Mesenteric fat pad (tissue), 1 donor: Measurements from ENCODE around the gene CDK4. TPM values are rescaled to one million over a fixed set of nuclear protein-coding genes. Genes with fewer than 3 reads are reported as not detected.
A peak's percentile ranks its signal among the peaks of the same experiment; 100 is the strongest.

Source experiments
- DNase-seq: peaks from one replicate; pipeline ENCODE4 v3.0.0-alpha.2; 2020; ENCODE audit warnings: low spot score
- total RNA-seq: library from RNA; stranded (reverse); fragmentation: NEBNext Ultra II Directional; extraction: Animal tissue kit (Norgen Biotek cat#: 25700); gene quantifications from one replicate; pipeline ENCODE4 v1.2.1, GENCODE V29; 2021
- donor health status: DM: yes; HTN: yes; CAD: no.

Gene CDK4
- total RNA-seq, 1 donor from 2014 or later: 87.0 TPM

DNA sequence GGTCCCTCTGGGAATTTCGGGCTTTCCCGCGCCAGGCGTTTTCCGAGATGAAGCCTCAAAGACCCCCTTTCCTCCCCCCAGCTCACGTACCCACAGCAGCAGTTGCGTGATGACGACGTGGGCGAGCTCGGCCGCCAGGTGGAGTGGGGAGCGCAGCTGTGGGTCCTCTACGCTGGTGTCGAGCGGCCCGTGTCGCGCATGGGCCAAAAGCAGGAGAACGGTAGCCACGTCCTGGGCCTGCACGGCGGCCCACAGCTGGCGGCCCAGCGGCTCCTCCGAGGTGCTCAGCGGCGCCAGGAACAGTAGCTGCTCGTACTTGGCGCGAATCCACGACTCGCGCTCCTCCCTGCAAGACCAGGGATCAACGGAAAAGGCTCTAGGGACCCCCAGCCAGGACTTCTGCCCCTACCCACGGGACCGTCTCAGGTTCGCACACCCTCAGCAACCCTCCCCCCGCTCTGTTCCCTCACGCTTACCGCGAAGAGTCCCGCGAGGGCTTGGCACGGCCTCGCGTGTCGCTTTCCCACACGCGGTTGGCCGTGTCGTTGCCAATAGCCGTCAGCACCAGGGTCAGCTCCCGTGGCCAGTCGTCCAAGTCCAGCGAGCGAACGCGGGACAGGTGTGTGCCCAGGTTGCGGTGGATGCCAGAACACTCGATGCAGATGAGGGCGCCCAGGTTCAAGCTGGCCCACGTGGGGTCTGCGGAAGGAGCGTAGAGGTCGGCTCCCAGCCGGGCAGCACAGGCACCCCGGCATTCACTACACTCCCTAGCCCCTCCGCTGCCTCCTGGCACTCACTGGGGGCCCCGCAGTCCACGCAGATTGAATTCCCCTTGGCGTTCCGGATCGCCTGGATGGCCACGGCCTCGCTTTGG lies 25.0 kb downstream of the CDK4 start:
- peak; percentile 87 for DNase-seq

GRCh38 chr12:57726151-57726883 lies 25.8 kb downstream of the CDK4 start:
- DNase-seq: peak; percentile 93

DNA sequence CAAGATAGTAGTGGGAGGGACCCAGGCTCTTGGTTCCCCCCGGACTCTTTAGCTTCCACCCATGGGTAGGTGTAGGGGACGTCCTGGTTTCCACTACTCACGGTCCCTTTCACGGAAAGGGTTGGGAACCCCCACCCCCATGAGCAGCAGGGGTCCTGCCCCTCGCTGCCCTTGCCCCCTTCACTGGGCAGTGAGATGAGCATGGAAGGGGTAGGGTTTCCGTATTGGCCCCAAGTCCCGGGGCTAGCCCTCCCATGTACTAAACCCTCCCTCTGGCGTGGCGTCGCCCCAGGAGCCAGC lies 26.3 kb downstream of the CDK4 start:
- no peak for DNase-seq

DNA sequence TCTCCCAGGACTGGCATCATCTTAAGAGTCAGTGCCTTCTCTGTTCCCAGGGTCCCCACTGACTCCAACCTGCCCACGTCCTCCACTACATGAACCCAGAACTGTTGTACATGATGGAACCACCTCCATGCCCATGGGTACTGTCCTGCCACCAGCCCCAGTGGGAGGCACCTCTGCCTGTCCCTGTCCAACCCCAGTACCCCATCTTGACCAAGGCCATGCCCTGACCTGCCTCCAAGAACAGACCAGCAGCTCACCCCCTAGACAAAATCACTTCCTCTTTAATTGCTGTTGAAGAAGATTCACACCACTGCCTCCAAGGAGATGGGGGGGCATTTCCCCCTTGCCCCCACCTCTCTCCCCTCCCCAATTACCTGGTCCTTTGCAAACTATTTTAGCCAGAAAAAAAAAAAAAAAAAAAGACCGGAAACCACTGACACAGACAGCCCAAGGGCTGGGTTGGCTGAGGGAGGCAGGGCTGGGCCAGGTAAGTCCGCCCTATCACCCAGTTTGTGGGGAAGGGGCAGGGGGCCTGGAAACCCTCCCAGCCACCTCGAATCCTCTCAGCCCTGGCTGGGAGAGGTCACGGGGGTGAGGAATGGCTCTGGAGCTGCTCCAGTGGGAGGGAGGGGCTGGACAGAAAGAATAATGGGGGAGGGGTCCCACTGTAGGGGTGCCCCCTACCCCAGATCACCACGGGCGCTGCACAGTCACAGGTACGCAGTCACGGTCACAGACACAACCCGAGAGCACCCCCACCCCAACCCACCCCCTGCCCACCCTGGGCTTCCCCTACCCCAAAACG lies 27.0 kb downstream of the CDK4 start:
- DNase-seq: peak; percentile 65

GRCh38 chr12:57724003-57724935 lies 27.8 kb downstream of the CDK4 start:
- DNase-seq: no peak

DNA sequence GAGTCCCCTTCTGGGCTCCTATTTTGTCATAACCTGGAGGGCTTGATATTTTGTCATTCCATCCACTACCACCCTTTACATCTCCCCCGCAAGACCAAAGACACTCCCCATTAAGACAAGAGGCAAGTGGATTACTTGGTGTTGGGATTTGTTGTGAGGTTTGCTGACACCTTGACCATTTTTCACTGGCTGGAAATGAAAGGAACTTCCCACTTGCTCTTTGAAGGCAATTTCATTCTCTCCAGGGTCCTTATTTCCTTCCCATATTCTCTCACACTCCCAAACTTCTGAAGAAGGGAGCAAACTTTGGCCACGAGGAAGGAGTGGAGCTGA lies 28.5 kb downstream of the CDK4 start:
- DNase-seq: no peak

DNA sequence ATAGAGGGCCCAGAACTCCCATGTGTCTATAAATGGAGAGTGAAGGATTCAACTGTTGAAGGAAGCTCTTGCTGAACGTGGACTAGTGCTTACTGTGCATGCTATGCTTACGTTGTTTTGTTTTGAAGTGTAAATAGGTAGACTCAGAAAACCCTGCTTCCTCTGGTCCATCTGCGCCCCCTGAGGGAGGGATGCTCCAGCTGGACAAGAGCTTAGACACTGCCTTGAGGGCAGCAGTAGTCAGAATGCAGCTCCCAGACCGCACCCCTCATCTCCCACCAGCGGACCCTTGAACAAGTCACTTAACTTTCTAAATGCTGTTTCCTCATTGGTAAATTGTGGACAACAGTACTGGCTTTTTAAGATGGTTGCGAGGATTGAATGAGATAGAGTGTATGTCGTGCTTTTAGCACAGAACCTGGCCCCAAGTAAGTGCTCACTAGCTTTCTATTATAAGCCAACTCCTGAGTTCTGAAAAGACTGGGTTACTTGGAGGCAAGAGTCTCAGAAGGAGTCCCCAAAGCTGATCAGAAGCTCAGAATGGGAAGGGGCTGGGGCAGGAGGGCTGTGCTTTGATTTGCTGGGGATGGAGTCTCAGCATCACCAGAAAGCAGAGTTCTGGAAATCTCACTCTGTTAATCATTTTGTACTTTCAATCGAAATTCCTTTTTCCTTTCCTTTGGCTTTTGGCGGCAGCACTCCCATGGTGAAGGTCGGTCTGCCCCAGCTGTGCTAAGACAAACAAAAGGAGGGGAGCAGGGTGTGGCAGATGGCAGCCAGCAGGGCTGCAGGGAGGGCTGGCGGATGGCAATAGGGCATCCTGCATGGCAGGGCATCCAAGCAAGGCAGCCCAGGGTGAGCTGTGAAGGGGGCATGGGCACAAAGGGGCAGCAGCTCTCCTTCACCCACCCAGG lies 29.1 kb downstream of the CDK4 start:
- DNase-seq: peak; percentile 74

DNA sequence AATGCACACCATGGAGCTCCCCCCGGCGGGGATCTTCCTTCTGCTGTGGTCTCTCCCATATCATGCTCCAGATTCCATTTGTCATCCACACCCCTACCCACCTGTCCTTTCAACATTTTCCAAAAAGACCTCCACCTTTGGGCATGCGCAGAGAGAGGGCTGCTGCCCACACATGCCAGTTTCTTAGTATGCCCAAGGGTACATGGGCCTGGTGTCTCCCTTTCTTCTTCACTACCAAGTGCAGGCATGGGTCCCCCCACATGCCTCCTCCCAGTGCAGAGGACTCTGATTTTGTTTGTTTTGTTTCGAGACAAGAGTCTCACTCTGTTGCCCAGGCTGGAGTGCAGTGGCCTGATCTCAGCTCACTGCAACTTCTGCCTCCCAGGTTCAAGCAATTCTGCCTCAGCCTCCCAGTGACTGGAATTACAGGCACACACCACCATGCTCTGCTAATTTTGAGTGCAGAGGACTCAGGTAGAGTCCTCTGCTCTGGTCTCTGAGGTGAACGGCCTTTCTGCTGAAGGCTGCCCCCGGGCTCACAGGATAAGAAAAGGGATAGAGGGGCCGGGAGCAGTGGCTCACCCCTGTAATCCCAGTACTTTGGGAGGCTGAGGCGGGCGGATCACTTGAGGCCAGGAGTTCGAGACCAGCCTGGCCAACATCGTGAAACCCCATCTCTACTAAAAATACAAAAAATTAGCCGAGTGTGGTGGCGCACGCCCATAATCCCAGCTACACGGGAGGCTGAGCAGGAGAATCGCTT lies 30.1 kb downstream of the CDK4 start:
- peak; percentile 47 for DNase-seq

DNA sequence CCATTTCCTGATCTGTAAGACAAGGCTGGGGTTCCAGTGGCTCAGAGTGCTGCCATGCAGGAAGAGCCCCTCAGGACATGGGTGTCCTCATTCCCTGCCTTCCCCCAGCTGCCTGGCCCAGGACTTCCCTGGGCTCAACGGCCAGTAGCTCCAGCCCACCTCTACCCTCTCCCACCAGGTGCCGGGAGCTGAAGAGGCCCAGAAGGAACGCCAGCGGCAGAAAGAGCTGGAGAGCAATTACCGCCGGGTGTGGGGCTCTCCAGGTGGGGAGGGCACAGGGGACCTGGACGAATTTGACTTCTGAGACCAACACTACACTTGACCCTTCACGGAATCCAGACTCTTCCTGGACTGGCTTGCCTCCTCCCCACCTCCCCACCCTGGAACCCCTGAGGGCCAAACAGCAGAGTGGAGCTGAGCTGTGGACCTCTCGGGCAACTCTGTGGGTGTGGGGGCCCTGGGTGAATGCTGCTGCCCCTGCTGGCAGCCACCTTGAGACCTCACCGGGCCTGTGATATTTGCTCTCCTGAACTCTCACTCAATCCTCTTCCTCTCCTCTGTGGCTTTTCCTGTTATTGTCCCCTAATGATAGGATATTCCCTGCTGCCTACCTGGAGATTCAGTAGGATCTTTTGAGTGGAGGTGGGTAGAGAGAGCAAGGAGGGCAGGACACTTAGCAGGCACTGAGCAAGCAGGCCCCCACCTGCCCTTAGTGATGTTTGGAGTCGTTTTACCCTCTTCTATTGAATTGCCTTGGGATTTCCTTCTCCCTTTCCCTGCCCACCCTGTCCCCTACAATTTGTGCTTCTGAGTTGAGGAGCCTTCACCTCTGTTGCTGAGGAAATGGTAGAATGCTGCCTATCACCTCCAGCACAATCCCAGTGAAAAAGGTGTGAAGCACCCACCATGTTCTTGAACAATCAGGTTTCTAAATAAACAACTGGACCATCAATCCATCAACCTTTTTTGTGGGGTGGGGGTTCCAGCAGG lies 31.2 kb downstream of the CDK4 start:
- peak; percentile 81 for DNase-seq

- peak; percentile 51 for DNase-seq
These were observed 32.1 kb downstream of the CDK4 start for GRCh38 chr12:57719777-57720605.

DNA sequence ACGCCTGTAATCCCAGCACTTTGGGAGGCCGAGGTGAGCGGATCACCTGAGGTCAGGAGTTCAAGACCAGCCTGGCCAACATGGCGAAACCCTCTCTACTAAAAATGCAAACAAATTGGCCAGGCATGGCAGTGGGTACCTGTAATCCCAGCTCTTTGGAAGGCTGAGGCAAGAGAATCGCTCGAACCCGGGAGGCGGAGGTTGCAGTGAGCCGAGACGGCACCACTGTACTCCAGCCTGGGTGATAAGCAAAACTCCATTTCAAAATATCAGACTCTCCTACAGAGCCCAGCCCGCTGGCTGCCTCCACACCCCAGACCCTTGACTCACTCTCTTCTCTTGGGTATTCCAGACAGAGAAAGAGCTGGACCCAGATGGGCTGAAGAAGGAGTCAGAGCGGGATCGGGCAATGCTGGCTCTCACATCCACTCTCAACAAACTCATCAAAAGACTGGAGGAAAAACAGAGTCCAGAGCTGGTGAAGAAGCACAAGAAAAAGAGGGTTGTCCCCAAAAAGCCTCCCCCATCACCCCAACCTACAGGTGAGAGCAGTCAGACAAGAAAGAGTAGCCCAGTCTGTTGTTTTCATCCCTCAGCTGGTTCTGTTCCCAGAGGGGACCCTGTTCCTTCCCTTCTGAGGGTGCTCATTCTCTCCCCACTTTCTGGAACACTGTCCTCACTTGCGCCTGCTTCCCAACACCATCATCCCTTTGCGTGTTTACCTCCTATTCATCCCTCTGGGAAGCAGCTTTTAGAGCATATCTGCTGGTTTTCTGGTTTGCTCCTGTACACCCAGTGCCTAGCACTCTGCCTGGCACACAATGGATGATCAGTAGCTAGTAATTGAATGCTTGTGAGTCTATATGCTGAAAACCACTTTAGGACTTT lies 33.2 kb downstream of the CDK4 start:
- peak; percentile 77 for DNase-seq

GRCh38 chr12:57717846-57718640 lies 34.1 kb downstream of the CDK4 start:
- peak; percentile 16 for DNase-seq

- DNase-seq: peak; percentile 3
These were observed 35.0 kb downstream of the CDK4 start for GRCh38 chr12:57717131-57717530.

DNA sequence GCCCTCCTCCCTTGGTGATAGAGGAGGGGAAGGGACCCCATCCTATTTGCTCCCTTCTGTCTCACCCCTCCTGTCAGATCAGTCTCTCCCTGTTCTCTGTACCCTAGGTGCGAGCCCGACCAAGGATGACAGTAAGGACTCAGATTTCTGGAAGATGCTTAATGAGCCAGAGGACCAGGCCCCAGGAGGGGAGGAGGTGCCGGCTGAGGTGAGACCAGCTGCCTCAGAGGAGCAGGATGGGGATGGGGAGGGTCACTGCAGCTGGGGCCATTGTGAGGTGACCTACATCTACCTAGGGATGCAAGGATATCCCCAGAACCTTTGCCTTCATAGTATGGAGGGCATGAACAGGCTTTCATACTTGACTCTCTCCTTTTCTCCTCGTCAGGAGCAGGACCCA lies 35.8 kb downstream of the CDK4 start:
- peak; percentile 33 for DNase-seq

DNA sequence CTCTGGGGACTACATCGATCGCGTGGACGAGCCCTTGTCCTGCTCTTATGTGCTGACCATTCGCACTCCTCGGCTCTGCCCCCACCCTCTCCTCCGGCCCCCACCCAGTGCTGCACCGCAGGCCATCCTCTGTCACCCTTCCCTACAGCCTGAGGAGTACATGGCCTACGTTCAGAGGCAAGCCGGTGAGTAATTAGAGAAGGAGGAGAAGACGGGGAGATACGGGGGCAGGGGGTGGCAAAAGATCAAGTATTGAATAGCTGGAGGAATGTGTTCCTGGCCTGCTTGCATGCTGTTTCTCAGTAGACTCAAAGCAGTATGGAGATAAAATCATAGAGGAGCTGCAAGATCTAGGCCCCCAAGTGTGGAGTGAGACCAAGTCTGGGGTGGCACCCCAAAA lies 36.3 kb downstream of the CDK4 start:
- peak; percentile 18 for DNase-seq
